HG02885 (cell line): ENCODE data around the gene TAF6L.
"Not testable (repeated sequence)": the region's sequence is repeated elsewhere in the genome, so short reads cannot be mapped to it uniquely, and the experiment has no call there.

Experiments
- ATAC-seq: cut with Tn5 transposase; IDR thresholded peaks from one replicate; pipeline ENCODE4 v1.9.1; 2021; ENCODE audit warnings: mild to moderate bottlenecking; ENCODE audit not compliant: unreplicated experiment, poor library complexity

TAF6L gene

GRCh38 chr11:62753736-62754603, 17.2 kb upstream of the TAF6L start, which contains the start of gene ZBTB3:
Gene ZBTB3 (minus strand): TSS chr11:62754160. CDS start chr11:62753664, 496 bp downstream.
- ATAC-seq = peak; percentile 95

GRCh38 chr11:62755086-62755615, 16.0 kb upstream of the TAF6L start:
- ATAC-seq = no peak

DNA sequence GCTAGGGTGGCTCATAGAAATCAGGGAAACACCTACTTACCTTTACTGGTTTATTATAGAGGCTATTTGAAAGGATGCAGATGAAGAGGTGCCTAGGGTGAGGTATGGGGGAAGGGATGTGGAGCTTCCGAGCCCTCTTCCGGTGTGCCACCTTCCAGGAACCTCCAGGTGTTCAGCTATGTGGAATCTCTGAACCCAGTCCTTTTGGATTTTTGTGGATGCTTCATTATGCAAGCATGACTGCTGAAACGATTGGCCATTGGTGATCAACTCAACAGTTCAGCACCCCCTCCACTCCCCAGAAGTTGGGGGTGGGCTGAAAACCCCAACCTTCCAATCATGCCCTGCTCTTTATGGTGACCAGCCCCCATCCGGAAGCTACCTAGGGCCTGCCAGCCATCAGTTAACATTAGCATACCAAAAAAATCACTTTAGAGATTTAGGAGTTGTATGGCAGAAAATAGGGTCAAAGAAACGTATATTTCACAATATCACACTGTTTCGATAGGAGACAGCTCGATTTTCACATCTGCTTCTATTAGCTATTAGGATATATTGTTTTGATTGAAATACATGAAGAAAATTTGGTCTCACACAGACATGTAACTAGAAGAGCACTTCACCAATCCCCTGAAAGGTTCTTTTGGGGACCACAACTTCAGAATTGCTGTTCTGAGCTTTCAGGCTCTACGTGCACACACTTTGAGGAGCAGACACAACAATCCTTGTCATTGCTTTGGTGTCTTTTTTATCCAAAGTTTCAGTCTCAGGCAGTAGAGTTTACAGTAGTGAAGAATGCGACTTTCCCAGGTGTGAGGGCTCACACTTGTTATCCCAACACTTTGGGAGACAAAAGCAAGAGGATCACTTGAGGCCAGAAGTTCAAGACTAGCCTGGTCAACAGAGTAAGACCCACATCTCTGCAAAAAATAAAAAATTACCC, 13.1 kb upstream of the TAF6L start:
- ATAC-seq = no peak

DNA sequence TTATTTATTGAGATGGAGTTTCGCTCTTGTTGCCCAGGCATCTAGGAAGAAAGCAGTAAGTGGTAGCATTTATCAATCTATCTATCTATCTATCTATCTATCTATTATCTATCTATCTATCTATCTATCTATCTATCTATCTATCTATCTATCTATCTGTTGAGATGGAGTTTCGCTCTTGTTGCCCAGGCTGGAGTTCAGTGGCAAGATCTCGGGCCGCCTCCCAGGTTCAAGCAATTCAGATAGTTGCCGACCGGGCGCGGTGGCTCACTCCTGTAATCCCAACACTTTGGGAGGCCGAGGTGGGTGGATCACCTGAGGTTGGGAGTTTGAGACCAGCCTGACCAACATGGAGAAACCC, 10.3 kb upstream of the TAF6L start:
- ATAC-seq = not testable (repeated sequence)

DNA sequence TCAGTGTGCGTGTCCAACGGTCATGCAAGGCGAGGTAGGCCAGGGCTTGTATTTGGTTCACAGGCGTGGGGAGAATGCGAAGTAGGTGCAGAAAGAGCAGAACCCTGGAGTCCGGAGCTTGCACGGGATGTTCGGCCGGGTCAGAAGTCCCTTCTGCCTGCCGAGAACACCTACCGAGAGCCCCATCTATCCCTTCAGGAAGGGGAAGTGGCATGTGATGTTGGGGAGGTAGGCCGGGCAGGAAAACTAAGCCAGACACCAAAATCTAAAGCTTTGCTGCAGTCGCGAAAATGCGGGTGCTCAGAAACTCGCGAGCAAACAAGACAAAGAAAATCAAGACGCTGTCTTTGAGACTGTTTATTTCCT, 435 bp upstream of the TAF6L start:
- peak; percentile 10 for ATAC-seq

- no peak for ATAC-seq
Observed at GRCh38 chr11:62774407-62774806, 3.2 kb downstream of the TAF6L start.

GRCh38 chr11:62775646-62776045, 4.5 kb downstream of the TAF6L start:
- no peak for ATAC-seq

- no peak for ATAC-seq
Observed at GRCh38 chr11:62777389-62777788, 6.2 kb downstream of the TAF6L start.

DNA sequence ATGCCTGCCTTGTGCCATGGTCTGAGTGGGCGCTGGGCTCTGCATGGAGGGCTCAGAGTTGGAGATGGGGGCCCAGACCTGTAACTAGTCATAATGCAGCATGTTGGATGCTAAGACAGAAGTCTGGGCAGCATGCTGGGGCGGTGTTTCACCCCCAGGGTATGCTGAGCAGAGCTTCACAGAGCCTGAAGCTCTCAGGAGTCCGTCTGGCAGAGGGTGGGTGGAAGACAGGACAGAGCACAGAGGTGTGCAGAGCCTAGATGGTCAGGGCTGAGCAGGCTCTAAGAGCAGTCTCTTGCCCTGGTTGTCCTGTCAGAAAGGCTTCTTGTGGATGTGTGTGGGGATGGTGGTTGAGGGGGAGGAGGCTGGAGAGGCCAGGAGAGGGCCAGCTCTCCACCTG, 7.2 kb downstream of the TAF6L start:
- ATAC-seq = no peak

DNA sequence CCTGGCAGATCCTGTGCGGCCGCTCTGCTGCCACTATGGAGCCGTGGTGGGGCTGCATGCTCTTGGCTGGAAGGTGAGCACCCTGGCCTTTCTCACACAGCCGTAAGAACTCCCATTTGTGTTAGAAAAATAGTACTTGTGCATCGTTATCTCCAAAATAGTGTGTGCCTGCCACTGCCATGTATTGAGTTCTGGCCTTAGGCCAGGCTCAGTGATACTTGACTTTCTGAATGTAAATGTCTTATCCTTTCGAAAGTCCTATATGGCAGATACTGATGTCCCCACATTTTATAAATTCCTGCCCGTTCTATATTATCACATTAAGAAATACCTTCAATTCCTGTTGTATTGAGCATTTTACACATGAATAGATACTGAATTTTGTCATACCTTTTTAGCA, 11.6 kb downstream of the TAF6L start:
- no peak for ATAC-seq

GRCh38 chr11:62786318-62787004, 15.3 kb downstream of the TAF6L start:
- ATAC-seq = peak; percentile 70

DNA sequence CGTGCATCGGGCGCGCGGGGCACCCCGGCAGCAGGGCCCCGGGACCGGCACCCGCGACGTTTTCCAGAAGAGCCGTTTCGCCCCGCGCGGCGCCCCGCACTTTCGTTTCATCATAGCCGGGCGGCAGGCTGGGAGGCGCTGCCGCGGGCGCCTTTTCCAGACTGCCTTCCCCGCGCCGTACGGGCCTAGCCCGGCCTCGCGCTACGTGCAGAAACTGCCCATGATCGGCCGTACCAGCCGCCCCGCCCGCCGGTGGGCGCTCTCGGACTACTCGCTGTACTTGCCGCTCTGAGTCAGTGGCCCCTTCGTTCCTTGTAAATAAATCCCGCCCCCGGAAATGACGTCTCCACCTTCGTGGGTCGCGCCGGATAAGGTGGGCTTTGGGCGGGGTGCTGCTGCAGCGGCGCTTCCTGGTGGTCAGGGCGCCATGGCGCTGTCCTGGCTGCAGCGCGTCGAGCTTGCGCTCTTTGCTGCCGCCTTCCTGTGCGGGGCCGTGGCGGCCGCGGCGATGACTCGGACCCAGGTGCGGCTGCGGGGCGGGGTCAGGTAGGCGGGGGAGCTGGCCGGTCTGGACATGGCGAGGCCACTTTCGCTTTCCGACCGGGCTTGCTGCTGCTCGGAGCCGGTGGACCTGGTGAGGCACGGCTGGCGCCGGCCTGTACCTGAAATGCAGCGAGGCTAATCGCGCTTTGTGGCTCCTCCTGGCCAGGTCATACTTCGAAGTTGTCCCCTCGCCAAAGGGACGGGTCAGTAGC, 16.0 kb downstream of the TAF6L start, which contains the start of gene TMEM179B:
TSS of gene TMEM179B (plus strand) at position 398 of the 755 bp plus-strand sequence. CDS start at position 428, 30 bp downstream.
- peak; percentile 71 for ATAC-seq

DNA sequence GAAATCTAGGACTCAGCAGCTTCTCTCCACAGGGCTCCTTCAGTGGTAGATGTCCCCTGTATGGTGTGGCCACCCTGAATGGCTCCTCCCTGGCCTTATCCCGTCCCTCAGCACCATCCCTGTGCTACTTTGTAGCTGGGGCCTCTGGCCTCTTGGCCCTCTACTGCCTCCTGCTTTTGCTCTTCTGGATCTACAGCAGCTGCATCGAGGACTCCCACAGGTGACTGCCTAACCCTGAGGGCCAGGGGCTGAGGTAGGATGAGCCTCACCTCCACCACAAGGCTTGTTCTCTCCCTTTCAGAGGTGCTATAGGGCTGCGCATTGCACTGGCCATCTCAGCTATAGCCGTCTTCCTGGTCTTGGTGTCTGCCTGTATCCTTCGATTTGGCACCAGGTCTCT, 17.8 kb downstream of the TAF6L start:
- no peak for ATAC-seq

DNA sequence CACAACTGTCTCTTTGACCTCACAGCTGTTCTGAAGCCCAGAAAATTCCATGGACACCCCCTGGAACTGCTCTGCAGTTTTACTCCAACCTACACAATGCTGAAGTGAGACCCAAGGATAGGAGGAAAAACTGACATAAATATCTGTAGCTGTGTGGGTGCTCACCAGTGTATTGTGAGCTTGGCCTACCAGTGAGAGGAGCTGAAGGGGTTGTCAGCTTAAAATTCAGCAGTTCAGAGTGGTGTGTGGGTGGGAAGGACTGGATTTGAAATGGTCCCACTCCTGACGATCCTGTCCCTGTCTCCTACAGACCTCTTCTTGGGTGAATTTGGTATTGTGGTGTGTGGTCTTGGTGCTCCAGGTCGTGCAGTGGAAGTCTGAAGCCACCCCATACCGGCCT, 18.4 kb downstream of the TAF6L start:
- ATAC-seq = no peak

DNA sequence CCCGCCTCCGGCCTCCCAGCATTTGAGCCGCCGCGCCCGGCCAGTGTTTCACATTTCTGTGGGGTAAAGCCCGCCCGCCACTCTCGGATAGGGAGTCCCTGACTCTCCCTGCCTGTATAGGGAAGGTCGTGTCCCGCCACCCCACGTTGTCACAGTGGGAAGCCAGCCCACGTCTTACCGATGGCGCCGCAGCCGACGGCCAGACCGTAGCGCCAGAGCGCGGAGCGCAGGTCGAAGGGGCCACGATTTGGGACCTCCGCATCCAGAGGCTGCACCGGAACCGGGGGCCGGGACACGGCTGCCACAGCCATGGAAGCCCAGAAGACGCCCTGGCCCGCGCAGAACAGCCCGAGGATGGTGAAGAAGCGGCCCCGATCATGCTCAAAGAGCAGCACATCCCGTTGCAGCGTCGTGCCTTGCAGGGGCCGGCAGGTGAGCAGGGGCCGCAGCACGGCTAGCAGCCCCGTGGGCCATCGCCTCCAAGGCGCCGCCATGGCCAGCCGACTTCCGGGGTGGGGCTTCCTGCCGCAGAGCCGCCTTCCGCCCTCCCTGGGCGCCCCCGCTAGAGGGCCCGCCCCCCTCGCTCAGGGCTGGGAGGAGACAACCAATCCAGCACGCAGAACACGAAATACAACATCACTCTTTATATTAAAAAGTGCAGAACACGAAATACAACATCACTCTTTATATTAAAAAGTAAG, 20.5 kb downstream of the TAF6L start, which contains the start of gene TMEM223:
TSS of gene TMEM223 (minus strand) at position 506 of the 701 bp plus-strand sequence. CDS start at position 494, 12 bp downstream.
- peak; percentile 78 for ATAC-seq

GRCh38 chr11:62792202-62792575, 21.0 kb downstream of the TAF6L start:
- peak; percentile 8 for ATAC-seq

DNA sequence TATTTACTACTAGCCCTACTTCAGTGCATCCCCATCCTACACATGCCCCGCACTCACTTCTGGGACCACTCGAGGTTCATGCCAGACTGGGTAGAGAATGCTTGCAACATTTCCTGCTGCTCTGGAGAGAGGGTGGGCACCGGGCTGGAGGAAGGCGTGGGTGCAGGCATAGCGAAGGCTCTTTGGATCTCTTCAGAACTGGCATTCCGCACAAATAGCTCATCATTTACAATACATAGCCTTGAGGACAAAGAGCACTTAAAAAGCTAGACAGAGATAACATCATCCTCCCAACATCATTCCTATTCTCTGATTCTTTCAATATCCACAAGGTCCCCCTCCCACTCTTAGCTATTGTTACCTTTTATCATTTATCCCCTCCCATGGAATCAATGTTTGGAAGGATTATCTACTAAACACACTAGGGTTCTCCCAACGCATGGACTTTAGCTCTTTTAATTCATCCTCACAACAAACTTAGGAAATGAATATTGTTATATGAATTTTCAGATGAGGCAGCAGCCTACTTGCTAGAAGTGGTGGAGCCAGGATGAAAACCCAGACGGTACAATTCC, 23.1 kb downstream of the TAF6L start:
- no peak for ATAC-seq

DNA sequence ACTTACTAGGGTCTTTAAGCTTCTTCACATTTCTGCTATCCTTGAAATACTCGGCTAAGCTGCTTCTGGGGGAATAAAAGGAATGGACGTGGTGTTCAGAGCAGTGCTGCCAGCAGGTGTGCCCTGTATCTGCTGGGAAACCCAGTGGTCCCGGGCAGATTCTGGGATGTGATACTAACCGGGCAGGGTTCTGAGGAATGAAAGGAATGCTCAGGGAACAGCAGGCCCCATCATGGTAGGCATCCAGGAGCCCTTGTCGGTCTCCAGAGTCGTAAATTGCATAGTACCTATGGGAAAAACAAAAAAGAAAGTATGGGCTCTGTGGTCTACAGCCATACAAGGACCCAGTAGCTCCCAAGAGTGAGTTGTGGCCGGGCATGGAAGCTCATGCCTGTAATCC, 25.1 kb downstream of the TAF6L start:
- no peak for ATAC-seq
